Gastrocnemius medialis (tissue), 4 donors: ENCODE results near the gene CARD16. TPM values are rescaled to one million over a fixed set of nuclear protein-coding genes. Genes with fewer than 3 reads are reported as not detected.
"Not testable (repeated sequence)": the region's sequence is repeated elsewhere in the genome, so short reads cannot be mapped to it uniquely, and the experiment has no call there.

Experiments
- ATAC-seq, 2 donors: fragments of 150-250 bp; one replicate each; pipeline ENCODE4 v1.9.1; 2016
- DNase-seq, 2 donors: peaks; one replicate each; pipeline ENCODE4 v3.0.0-alpha.2; 2019
- H3K27ac ChIP-seq, 4 donors: fragments of 200-600 bp; sonication (generic); 1 replicate in 1 of 4; 2 replicates in 3 of 4; pipeline ENCODE4 v1.5.1; 2016 to 2018; ENCODE audit warnings: mild to moderate bottlenecking in 2 of 4, moderate library complexity in 1 of 4
- H3K27me3 ChIP-seq, 3 donors: fragments of 200-600 bp; sonication (generic) in 2 of 3; 1 replicate in 1 of 3; 2 replicates in 2 of 3; pipeline versions ENCODE4 v1.5.1 to v1.6.0; 2016 to 2019; ENCODE audit warnings: mild to moderate bottlenecking in 1 of 3, moderate library complexity in 1 of 3
- H3K36me3 ChIP-seq, 2 donors: fragments of 200-600 bp; sonication (generic) in 1 of 2; one replicate each; pipeline ENCODE4 v1.5.1; 2017 to 2018
- H3K4me1 ChIP-seq, 2 donors: fragments of 200-600 bp; sonication (generic) in 1 of 2; one replicate each; pipeline ENCODE4 v1.5.1; 2016 to 2017; ENCODE audit warnings: mild to moderate bottlenecking in 2 of 2
- H3K4me3 ChIP-seq, 4 donors: fragments of 200-600 bp; sonication (generic) in 3 of 4; 1 replicate in 1 of 4; 2 replicates in 3 of 4; pipeline ENCODE4 v1.5.1; 2016 to 2019; ENCODE audit warnings: mild to moderate bottlenecking in 2 of 4
- H3K9me3 ChIP-seq, 3 donors: fragments of 200-600 bp; sonication (generic) in 2 of 3; 1 replicate in 1 of 3; 2 replicates in 2 of 3; pipeline ENCODE4 v1.5.1; 2016 to 2019
- POLR2A ChIP-seq, 2 donors: fragments of 450-650 bp; IDR thresholded peaks; one replicate each; pipeline ENCODE4 v1.6.1; 2017; ENCODE audit warnings: antibody characterized with exemption in 2 of 2, mild to moderate bottlenecking in 2 of 2, moderate library complexity in 2 of 2
- in situ Hi-C, 4 donors: fragments of 200-750 bp; cut with MboI; loops; one replicate each; pipeline versions ENCODE4 v1.15.0 to v1.8.0; 2017; ENCODE audit warnings: low sequenced_read_pairs in 4 of 4
- intact Hi-C: fragments of 100-400 bp; cut with DNase I; formaldehyde crosslinking; loops from one replicate; pipeline ENCODE4 v1.15.1; 2023; ENCODE audit warnings: low total_unique reads
- total RNA-seq, 4 donors: library from RNA; depleted of rRNA; stranded (reverse); fragments of >200 nt; gene quantifications; one replicate each; pipeline versions ENCODE4 v1.1.0 to v1.2.3, GENCODE V29; 2016
- TF ChIP-seq, protein P1 (sequence below), 5 experiments: fragments of 450-650 bp in 3 of 5; fragments of 200-600 bp in 2 of 5; sonication (generic) in 2 of 5; IDR thresholded peaks in 4 of 5; conservative IDR thresholded peaks in 1 of 5; 1 replicate in 4 of 5; 2 replicates in 1 of 5; pipeline ENCODE4 v1.5.1; 2016 to 2019; ENCODE audit warnings: antibody characterized with exemption in 5 of 5, mild to moderate bottlenecking in 3 of 5, moderate library complexity in 3 of 5

CARD16 gene
- total RNA-seq, 4 donors from 2014 or later, result 1.5 to 2.1 (median 1.6) TPM; not detected in 1

DNA sequence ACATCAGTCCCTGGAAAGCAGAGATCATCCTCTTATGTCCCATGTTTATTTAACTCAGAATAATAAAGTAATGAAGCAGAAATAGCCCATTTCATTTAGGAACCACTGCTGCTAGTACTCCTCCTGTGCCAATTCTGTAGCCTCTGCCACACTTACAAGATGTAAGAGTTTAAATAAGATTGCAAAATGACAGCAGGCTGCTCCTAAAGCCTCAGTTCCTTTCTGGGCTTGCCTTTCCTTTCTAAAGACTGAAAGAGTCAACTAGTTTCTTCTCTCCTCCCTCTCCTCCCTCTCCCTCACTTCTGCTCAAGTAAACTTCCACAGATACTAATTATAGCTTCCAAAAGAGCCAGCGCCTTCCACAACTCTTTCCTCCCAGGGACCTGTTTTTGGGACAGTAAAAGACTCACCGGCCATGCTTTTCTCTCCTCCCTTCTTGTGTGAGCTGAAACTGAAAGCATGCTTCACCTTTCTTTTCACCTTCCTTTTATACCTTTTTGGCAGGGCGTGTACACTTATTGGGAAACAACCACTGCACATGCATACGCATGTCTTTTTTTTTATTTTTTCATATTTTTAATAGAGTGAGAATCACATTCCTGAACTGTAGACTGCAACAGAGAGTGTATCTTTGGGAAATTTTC lies 26.1 kb upstream of the CARD16 start:
- H3K27me3 ChIP-seq, result no peaks in the 10 kb centered on the region
- H3K4me1 ChIP-seq, result no peaks in the 10 kb centered on the region
- H3K36me3 ChIP-seq, result no peaks in the 10 kb centered on the region
- ATAC-seq, result no peak
- no peak overlapping the region for H3K27ac ChIP-seq
- TF ChIP-seq, protein P1, sequence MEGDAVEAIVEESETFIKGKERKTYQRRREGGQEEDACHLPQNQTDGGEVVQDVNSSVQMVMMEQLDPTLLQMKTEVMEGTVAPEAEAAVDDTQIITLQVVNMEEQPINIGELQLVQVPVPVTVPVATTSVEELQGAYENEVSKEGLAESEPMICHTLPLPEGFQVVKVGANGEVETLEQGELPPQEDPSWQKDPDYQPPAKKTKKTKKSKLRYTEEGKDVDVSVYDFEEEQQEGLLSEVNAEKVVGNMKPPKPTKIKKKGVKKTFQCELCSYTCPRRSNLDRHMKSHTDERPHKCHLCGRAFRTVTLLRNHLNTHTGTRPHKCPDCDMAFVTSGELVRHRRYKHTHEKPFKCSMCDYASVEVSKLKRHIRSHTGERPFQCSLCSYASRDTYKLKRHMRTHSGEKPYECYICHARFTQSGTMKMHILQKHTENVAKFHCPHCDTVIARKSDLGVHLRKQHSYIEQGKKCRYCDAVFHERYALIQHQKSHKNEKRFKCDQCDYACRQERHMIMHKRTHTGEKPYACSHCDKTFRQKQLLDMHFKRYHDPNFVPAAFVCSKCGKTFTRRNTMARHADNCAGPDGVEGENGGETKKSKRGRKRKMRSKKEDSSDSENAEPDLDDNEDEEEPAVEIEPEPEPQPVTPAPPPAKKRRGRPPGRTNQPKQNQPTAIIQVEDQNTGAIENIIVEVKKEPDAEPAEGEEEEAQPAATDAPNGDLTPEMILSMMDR (IDR thresholded peaks at IDR 0.05 in 4 of 5, conservative IDR thresholded peaks at IDR 0.05 in 1 of 5), result no peak
- no peak for TF ChIP-seq POLR2A (IDR thresholded peaks at IDR 0.05)
- no peaks in the 10 kb centered on the region for H3K9me3 ChIP-seq
- in situ Hi-C loops (no loop called here), intact Hi-C loops (no loop called here)
- H3K4me3 ChIP-seq, result no peak overlapping the region
- no peak for DNase-seq

DNA sequence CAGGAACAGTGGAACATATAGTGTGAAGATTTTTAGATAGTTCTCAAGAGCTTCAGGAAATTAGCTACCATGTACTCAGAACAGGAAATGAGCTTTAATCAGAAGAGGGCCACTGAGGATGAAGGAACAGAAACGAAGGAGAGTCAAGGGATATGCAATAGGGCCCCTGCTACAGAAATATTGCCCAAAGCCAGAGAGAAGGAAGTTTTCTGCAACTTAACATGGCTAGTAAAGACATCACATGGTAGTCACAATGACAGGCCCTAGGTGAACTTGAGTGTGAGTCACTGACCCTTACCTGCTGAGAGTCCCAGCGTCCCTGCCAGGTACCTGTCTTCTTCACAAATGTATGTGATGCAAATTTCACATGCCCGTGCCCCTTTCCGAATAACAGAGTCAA lies 25.2 kb upstream of the CARD16 start:
- Histone ChIP-seq H3K27ac (no peak overlapping the region), H3K4me1 (no peaks in the 10 kb centered on the region), H3K4me3 (no peak overlapping the region), H3K36me3 (no peaks in the 10 kb centered on the region), H3K9me3 (no peaks in the 10 kb centered on the region), H3K27me3 (no peaks in the 10 kb centered on the region)
- DNase-seq, result no peak
- intact Hi-C loops (no loop called here), in situ Hi-C loops (no loop called here)
- TF ChIP-seq, protein P1 (IDR thresholded peaks at IDR 0.05 in 4 of 5, conservative IDR thresholded peaks at IDR 0.05 in 1 of 5), result no peak
- TF ChIP-seq POLR2A (IDR thresholded peaks at IDR 0.05), result no peak
- ATAC-seq, result no peak

DNA sequence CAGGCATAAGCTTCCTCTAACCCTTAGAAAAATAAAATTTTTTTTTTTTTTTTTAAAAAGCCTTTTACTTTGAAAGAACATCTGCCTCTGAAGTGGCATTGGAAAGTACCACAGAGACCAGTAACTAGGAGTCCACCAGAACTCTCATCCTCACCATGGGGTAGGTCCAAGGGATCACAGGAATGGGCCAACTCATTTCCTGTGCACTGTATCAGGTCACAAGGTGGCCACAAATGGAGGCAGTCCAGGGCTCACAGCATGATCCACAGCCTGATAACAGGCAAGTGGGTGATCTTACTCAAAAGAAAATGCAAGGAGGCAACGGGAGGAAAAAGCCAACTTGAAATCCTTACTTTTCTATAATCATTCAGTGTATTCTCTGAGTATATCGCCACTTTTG lies 24.6 kb upstream of the CARD16 start:
- DNase-seq, H3K4me3 ChIP-seq, H3K36me3 ChIP-seq, intact Hi-C loops, H3K9me3 ChIP-seq, in situ Hi-C loops, H3K4me1 ChIP-seq, ATAC-seq, H3K27me3 ChIP-seq, H3K27ac ChIP-seq: not testable (repeated sequence)

DNA sequence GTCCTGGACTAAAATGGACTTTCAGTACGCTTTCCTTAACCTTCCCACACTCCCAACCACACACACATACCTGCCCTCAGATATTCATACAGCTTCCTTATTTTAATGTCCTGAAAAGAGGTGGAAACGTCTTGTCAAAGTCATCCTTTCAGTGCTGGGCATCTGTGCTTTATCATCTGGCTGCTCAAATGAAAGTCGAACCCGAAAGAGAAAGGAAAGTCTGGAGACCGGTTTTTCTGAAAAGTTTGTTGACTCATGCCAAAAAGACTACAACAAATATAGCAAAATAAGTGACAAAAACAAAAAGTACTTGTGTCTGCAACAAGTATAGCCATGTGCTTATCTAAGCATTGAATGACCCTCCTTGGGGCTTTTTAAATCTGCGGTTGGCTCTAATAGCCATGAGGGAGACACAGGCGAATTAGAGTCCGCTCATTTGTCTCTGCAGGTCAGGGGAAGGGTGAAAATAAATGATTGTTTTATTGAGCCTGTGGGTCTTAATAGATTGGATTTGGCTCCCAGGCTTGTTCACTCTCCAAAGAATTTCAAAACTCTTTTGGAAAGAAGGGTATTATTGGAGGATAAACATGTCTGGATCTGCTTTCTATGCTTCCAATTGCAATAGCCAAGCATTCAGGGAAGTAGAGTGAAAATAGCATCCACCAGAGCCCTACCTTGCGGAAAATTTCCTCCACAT lies 18.3 kb upstream of the CARD16 start:
- H3K4me1 ChIP-seq, H3K27me3 ChIP-seq, ATAC-seq, H3K9me3 ChIP-seq, H3K36me3 ChIP-seq, DNase-seq, H3K27ac ChIP-seq, H3K4me3 ChIP-seq, intact Hi-C loops, in situ Hi-C loops: not testable (repeated sequence)

DNA sequence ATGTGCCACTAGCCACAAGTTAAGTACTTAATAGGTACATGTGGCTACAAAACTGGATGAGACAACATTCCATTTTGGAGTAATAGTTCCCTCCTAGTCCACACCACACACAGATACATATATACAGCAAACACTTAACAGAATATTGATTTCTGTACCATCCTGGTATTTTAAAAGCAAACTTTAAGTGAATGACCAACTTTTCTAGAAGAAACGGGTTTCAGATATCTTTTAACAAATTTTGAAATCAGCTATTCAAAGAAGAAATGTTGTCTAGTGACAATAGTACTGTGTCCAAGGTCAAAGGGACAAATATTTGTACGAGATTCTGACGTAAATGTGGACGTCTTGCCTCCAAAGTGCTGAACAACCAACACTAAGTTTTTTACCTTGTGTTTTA lies 12.3 kb upstream of the CARD16 start:
- Histone ChIP-seq H3K4me1 (no peaks in the 10 kb centered on the region), H3K27ac (no peak overlapping the region), H3K4me3 (no peak overlapping the region), H3K36me3 (no peaks in the 10 kb centered on the region), H3K27me3 (no peaks in the 10 kb centered on the region), H3K9me3 (no peaks in the 10 kb centered on the region)
- DNase-seq (no peak), ATAC-seq (no peak)
- TF ChIP-seq, protein P1 (IDR thresholded peaks at IDR 0.05 in 4 of 5, conservative IDR thresholded peaks at IDR 0.05 in 1 of 5), result no peak
- TF ChIP-seq POLR2A (IDR thresholded peaks at IDR 0.05), result no peak
- in situ Hi-C loops (no loop called here), intact Hi-C loops (no loop called here)
